DND-41 (cell line): Measurements from ENCODE around the gene PSMD13.

Source experiments
- ATAC-seq: fragments of 200-7000 bp; cut with Tn5 transposase; 3 replicates; pipeline ENCODE4 v1.9.1; 2021; ENCODE audit warnings: low read depth; ENCODE audit not compliant: insufficient read depth
- DNase-seq: peaks from one replicate; pipeline ENCODE4 v3.0.0-alpha.2; 2020
- H2AFZ ChIP-seq: 2 replicates; pipeline ENCODE4 v1.6.0; 2012; ENCODE audit warnings: low read depth, low read length
- H3K27ac ChIP-seq: 2 replicates; pipeline ENCODE4 v1.5.1; 2012; ENCODE audit warnings: low read length, inconsistent platforms
- H3K27me3 ChIP-seq: fragments of 200-600 bp; sonication (generic); 2 replicates; pipeline ENCODE4 v1.6.0; 2012; ENCODE audit warnings: low read length, mild to moderate bottlenecking, inconsistent platforms; ENCODE audit not compliant: insufficient read depth, poor library complexity
- H3K36me3 ChIP-seq: 2 replicates; pipeline ENCODE4 v1.5.1; 2012; ENCODE audit warnings: low read length, inconsistent platforms; ENCODE audit not compliant: insufficient read depth
- H3K4me1 ChIP-seq: 2 replicates; pipeline ENCODE4 v1.5.1; 2012; ENCODE audit warnings: mild to moderate bottlenecking, low read length; ENCODE audit not compliant: insufficient read depth
- H3K4me2 ChIP-seq: 2 replicates; pipeline ENCODE4 v1.6.0; 2012; ENCODE audit warnings: mild to moderate bottlenecking, moderate library complexity, low read length, inconsistent platforms; ENCODE audit not compliant: insufficient read depth
- H3K4me3 ChIP-seq, 2 experiments: fragments of 200-600 bp in 1 of 2; shearing (Covaris generic) in 1 of 2; 2 replicates each; pipeline ENCODE4 v1.5.1; 2012 to 2016; ENCODE audit warnings: inconsistent platforms in 2 of 2, low read length in 2 of 2, mild to moderate bottlenecking in 2 of 2, low read depth in 1 of 2, moderate library complexity in 1 of 2
- H3K79me2 ChIP-seq: 2 replicates; pipeline ENCODE4 v1.6.0; 2012; ENCODE audit warnings: low read length, inconsistent platforms; ENCODE audit not compliant: insufficient read depth
- H3K9ac ChIP-seq: 2 replicates; pipeline ENCODE4 v1.6.0; 2012; ENCODE audit warnings: low read depth, mild to moderate bottlenecking, inconsistent platforms, low read length, moderate library complexity
- H3K9me3 ChIP-seq: 2 replicates; pipeline ENCODE4 v1.5.1; 2012; ENCODE audit warnings: low read length, moderate library complexity, mild to moderate bottlenecking, inconsistent platforms; ENCODE audit not compliant: insufficient read depth, severe bottlenecking
- H4K20me1 ChIP-seq: 2 replicates; pipeline ENCODE4 v1.6.0; 2012; ENCODE audit warnings: low read length; ENCODE audit not compliant: insufficient read depth
- EZH2 ChIP-seq: IDR thresholded peaks from 3 replicates; pipeline ENCODE4 v1.6.1; 2012; ENCODE audit warnings: borderline replicate concordance, low read depth, mild to moderate bottlenecking, moderate library complexity, low read length, inconsistent platforms; ENCODE audit not compliant: severe bottlenecking
- TF ChIP-seq, protein P1 (sequence below): IDR thresholded peaks from 2 replicates; pipeline ENCODE4 v1.5.1; 2012; ENCODE audit warnings: borderline replicate concordance, low read length, moderate library complexity, mild to moderate bottlenecking; ENCODE audit not compliant: poor library complexity, severe bottlenecking; ENCODE audit errors: extremely low read depth

PSMD13 gene

DNA sequence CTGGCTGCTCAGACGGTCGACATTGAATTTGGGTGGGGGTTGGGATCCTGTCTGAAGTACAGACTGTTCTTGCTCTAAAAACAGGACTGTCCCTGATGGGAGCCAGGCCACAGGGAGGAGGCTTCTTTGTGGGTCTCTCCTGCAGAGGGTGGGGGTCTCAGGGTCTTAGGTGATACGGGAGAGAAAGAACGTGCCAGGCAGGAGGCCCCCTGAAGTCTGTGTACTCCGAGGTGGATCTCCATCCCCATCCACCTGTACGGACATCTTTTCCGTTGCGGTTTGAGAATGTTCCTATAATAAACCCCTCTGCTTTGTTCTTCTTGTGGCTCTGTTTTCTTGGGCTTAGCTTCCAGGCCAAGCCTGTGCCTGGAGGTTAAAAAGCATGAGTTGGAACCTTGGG, 15.9 kb downstream of the PSMD13 start:
- H3K4me2 ChIP-seq = no peak overlapping the region
- TF ChIP-seq, protein P1, sequence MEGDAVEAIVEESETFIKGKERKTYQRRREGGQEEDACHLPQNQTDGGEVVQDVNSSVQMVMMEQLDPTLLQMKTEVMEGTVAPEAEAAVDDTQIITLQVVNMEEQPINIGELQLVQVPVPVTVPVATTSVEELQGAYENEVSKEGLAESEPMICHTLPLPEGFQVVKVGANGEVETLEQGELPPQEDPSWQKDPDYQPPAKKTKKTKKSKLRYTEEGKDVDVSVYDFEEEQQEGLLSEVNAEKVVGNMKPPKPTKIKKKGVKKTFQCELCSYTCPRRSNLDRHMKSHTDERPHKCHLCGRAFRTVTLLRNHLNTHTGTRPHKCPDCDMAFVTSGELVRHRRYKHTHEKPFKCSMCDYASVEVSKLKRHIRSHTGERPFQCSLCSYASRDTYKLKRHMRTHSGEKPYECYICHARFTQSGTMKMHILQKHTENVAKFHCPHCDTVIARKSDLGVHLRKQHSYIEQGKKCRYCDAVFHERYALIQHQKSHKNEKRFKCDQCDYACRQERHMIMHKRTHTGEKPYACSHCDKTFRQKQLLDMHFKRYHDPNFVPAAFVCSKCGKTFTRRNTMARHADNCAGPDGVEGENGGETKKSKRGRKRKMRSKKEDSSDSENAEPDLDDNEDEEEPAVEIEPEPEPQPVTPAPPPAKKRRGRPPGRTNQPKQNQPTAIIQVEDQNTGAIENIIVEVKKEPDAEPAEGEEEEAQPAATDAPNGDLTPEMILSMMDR = no peak
- TF ChIP-seq EZH2 = no peak
- no peak overlapping the region for H3K4me3 ChIP-seq
- 0 out of 2 replicates have a peak, but pooled peaks cover 2% of the 10 kb centered on the region for H3K79me2 ChIP-seq
- no peaks in the 10 kb centered on the region for H3K9me3 ChIP-seq
- peaks cover 62% of the 10 kb centered on the region for H3K36me3 ChIP-seq
- no peak overlapping the region for H2AFZ ChIP-seq
- no peak for DNase-seq
- H3K27me3 ChIP-seq = no peaks in the 10 kb centered on the region
- H3K9ac ChIP-seq = no peak overlapping the region
- no peaks in the 10 kb centered on the region for H3K4me1 ChIP-seq
- H4K20me1 ChIP-seq = peaks cover 5% of the 10 kb centered on the region; the same call in 1 of the 2 replicates
- H3K27ac ChIP-seq = no peak overlapping the region
- no peak for ATAC-seq

DNA sequence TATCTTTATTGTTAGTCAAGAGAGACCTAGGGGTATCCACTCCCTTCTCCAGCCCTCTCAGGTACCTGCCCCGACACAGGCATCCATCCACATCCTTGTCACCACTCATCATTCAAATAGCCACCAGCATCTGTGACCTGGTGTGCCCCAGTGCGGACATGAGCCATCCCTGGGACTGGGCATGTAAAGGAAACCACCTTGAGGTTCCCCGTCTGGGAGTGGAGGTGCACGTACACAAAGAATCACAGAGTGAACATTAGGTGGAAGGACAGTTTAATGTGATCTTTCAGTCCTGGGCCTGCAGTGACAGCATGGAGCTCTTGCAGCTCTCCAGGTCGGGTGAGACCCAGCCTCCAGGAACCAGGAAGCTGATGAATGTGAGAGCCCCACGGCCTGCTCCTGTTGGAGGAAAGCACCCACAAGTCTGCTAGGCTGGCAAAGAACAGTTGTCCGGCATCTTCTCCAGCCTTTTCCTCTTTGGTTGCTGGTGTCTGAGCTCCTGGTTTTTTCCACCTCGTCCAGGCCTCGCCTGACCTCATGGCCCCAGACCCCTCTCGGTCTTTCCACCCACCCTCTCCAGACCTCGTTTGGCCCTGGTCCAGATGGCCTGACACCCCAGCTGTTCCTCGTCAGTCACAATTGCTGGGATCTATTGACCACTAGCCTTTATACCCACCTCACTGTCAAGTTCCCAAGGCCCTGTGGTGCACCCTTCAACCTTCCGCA, 16.5 kb downstream of the PSMD13 start:
- no peak for ATAC-seq
- H3K27ac ChIP-seq = no peak overlapping the region
- peaks cover 56% of the 10 kb centered on the region for H3K36me3 ChIP-seq
- no peak for DNase-seq
- H3K9me3 ChIP-seq = no peaks in the 10 kb centered on the region
- H3K4me1 ChIP-seq = no peaks in the 10 kb centered on the region
- no peak overlapping the region for H3K4me3 ChIP-seq
- no peak overlapping the region for H3K9ac ChIP-seq
- no peak for TF ChIP-seq EZH2
- TF ChIP-seq, protein P1 = no peak
- no peak overlapping the region for H2AFZ ChIP-seq
- H4K20me1 ChIP-seq = peaks cover 5% of the 10 kb centered on the region; the same call in 1 of the 2 replicates
- no peaks in the 10 kb centered on the region for H3K27me3 ChIP-seq
- 0 out of 2 replicates have a peak, but pooled peaks cover 2% of the 10 kb centered on the region for H3K79me2 ChIP-seq
- no peak overlapping the region for H3K4me2 ChIP-seq

DNA sequence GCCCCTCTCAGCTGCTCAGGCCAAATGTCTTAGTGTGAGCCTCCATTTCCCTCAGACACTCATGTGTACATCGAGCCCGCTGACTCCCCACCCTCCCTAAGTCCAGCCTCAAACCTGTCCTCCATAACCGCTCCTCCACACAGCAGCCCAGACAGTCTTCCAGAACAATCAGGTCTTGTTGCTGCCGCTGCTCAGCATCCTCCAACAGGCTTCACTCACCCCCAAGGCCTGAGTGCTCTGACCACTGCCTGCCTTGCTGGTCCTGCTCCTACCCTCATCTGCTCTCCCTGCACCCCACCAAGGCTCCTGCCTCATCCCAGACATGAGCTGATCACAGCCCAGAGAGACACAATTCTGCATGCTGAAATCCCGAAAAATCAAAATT, 17.1 kb downstream of the PSMD13 start:
- Histone ChIP-seq H3K27ac (no peak overlapping the region), H3K36me3 (peaks cover 50% of the 10 kb centered on the region), H4K20me1 (peaks cover 5% of the 10 kb centered on the region; the same call in 1 of the 2 replicates), H3K79me2 (0 out of 2 replicates have a peak, but pooled peaks cover 2% of the 10 kb centered on the region), H3K4me2 (no peak overlapping the region), H3K4me1 (no peaks in the 10 kb centered on the region), H3K9ac (no peak overlapping the region), H3K4me3 (no peak overlapping the region), H2AFZ (no peak overlapping the region), H3K9me3 (no peaks in the 10 kb centered on the region), H3K27me3 (no peaks in the 10 kb centered on the region)
- ATAC-seq (no peak), DNase-seq (no peak)
- TF ChIP-seq EZH2 = no peak
- TF ChIP-seq, protein P1 = no peak
